SH-SY5Y (cell line): Measurements from ENCODE around the gene RNASE1.

Experiments
- GATA2 ChIP-seq: IDR thresholded peaks from 2 replicates; pipeline ENCODE4 v1.6.1; 2011; ENCODE audit warnings: mild to moderate bottlenecking, low read depth, low read length
- GATA3 ChIP-seq: IDR thresholded peaks from 2 replicates; pipeline ENCODE4 v1.6.1; 2011; ENCODE audit warnings: low read depth, mild to moderate bottlenecking, low read length, moderate library complexity

- no peak for TF ChIP-seq GATA2
- TF ChIP-seq GATA3 = no peak
Observed at GRCh38 chr14:20792556-20792955, 10.1 kb downstream of the RNASE1 start.
